ENCODE results near the gene TAAR9. TPM values are rescaled to one million over a fixed set of nuclear protein-coding genes. Genes with fewer than 3 reads are reported as not detected.

TAAR9 gene
- total RNA-seq, 4 donors from 2014 or later, result not detected

- no peak for DNase-seq
- no peaks in the 10 kb centered on the region for H3K9me3 ChIP-seq
- no peak overlapping the region for H3K27ac ChIP-seq
- in situ Hi-C loops (cut with MboI; ENCODE audit: low pct_ligation_motif_present in 1 of 4, low pct_unique_long_range_greater_than_20kb in 1 of 4, low sequenced_read_pairs in 3 of 4), result loop anchor here in 1 of 4 donors (25.0 kb wide), 1 partner anchor 579 kb away; no protein-coding TSS in a partner anchor
- H3K4me3 ChIP-seq, result no peak overlapping the region
- intact Hi-C loops (cut with DNase I; ENCODE audit: low total_unique reads), result no loop called here
- WGBS, 2 donors (ENCODE audit: low coverage in 1 of 2), result 80 to 86% methylated on average over 3 to 5 of the region's 5 CpGs
- H3K36me3 ChIP-seq, result no peaks in the 10 kb centered on the region
- H3K27me3 ChIP-seq, result no peaks in the 10 kb centered on the region
- peaks cover 0 to 40% (median 4%) of the 10 kb centered on the region in 4 donors for H3K4me1 ChIP-seq
- TF ChIP-seq, protein P1, sequence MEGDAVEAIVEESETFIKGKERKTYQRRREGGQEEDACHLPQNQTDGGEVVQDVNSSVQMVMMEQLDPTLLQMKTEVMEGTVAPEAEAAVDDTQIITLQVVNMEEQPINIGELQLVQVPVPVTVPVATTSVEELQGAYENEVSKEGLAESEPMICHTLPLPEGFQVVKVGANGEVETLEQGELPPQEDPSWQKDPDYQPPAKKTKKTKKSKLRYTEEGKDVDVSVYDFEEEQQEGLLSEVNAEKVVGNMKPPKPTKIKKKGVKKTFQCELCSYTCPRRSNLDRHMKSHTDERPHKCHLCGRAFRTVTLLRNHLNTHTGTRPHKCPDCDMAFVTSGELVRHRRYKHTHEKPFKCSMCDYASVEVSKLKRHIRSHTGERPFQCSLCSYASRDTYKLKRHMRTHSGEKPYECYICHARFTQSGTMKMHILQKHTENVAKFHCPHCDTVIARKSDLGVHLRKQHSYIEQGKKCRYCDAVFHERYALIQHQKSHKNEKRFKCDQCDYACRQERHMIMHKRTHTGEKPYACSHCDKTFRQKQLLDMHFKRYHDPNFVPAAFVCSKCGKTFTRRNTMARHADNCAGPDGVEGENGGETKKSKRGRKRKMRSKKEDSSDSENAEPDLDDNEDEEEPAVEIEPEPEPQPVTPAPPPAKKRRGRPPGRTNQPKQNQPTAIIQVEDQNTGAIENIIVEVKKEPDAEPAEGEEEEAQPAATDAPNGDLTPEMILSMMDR (IDR thresholded peaks at IDR 0.05), result no peak
- TF ChIP-seq EP300 (IDR thresholded peaks at IDR 0.05; ENCODE audit: low read depth), result no peak
- TF ChIP-seq POLR2A (IDR thresholded peaks at IDR 0.05), result no peak
- TF ChIP-seq POLR2AphosphoS5 (IDR thresholded peaks at IDR 0.05), result no peak
Observed at GRCh38 chr6:132491303-132491702, 46.8 kb upstream of the TAAR9 start.

DNA sequence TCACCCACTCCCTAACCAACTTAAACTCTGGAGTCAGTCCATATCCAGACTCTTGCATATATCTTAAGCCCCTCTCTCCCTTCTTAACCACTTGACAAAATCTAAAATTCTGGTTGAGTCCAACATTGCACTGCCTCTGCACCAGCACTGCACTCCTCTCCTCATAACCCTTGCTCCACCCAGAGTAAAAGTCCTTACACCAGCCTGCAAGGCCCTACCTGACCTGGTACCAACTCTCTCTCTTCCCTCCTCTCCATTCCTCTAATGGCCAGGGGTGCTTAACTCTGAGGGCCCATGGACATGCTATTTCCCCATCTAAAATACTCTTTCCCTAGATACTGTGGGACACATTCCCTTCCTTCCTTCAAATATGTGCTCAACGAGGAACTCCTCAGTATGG lies 46.2 kb upstream of the TAAR9 start:
- no peak overlapping the region for H3K27ac ChIP-seq
- intact Hi-C loops (cut with DNase I; ENCODE audit: low total_unique reads), result no loop called here
- in situ Hi-C loops (cut with MboI; ENCODE audit: low pct_ligation_motif_present in 1 of 4, low pct_unique_long_range_greater_than_20kb in 1 of 4, low sequenced_read_pairs in 3 of 4), result loop anchor here in 1 of 4 donors (25.0 kb wide), 1 partner anchor 580 kb away; no protein-coding TSS in a partner anchor

GRCh38 chr6:132494954-132495353 lies 43.1 kb upstream of the TAAR9 start:
- no peaks in the 10 kb centered on the region for H3K9me3 ChIP-seq
- WGBS, 2 donors (ENCODE audit: low coverage in 1 of 2), result 65 to 74% methylated on average over 2 of the region's 2 CpGs
- H3K4me3 ChIP-seq, result no peak overlapping the region
- intact Hi-C loops (cut with DNase I; ENCODE audit: low total_unique reads), result no loop called here
- DNase-seq, result no peak
- H3K4me1 ChIP-seq, result peaks cover 0 to 36% (median 2%) of the 10 kb centered on the region in 4 donors
- in situ Hi-C loops (cut with MboI; ENCODE audit: low pct_ligation_motif_present in 1 of 4, low pct_unique_long_range_greater_than_20kb in 1 of 4, low sequenced_read_pairs in 3 of 4), result loop anchor here in 1 of 4 donors (25.0 kb wide), 1 partner anchor 583 kb away; no protein-coding TSS in a partner anchor
- no peaks in the 10 kb centered on the region for H3K27me3 ChIP-seq
- TF ChIP-seq EP300 (IDR thresholded peaks at IDR 0.05; ENCODE audit: low read depth), result no peak
- no peak overlapping the region for H3K27ac ChIP-seq
- peaks cover 0 to 6% (median 0%) of the 10 kb centered on the region in 4 donors for H3K36me3 ChIP-seq

More for the DNA sequence above, 46.2 kb upstream of the TAAR9 start:
- Histone ChIP-seq H3K36me3 (no peaks in the 10 kb centered on the region), H3K4me1 (peaks cover 0 to 46% (median 4%) of the 10 kb centered on the region in 4 donors), H3K27me3 (no peaks in the 10 kb centered on the region), H3K9me3 (no peaks in the 10 kb centered on the region), H3K4me3 (no peak overlapping the region)
- no peak for TF ChIP-seq POLR2AphosphoS5 (IDR thresholded peaks at IDR 0.05)
- no peak for TF ChIP-seq EP300 (IDR thresholded peaks at IDR 0.05; ENCODE audit: low read depth)
- TF ChIP-seq POLR2A (IDR thresholded peaks at IDR 0.05), result no peak
- TF ChIP-seq, protein P1 (IDR thresholded peaks at IDR 0.05), result no peak
- no peak for DNase-seq
- 82 to 89% methylated on average over 1 of the region's 1 CpG for WGBS, 2 donors (ENCODE audit: low coverage in 1 of 2)

DNA sequence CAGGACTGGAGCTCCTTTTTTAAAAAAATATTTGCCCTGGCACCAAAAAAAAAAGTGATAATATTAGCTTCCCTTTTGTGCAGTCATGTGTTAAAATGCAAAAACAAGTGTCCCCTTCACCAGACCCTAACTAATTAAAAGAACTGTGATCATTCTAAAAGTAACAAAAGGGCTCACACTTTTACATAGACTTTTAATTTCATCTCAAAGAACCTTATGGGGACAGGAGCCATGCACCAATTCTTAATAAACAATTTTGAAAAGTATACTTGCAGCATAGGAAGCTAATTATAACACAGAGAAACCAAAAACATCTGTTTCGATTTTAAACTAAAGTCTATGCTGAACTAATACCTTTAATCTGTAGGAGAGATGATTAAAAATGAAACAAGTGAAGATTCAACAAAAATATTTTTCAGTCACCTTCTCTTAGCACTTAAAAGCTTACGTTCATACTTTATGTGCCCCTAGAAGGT lies 42.4 kb upstream of the TAAR9 start:
- H3K27me3 ChIP-seq, result no peaks in the 10 kb centered on the region
- H3K4me3 ChIP-seq, result no peak overlapping the region
- no peak for DNase-seq
- peaks cover 0 to 35% (median under 1%) of the 10 kb centered on the region in 4 donors for H3K4me1 ChIP-seq
- TF ChIP-seq EP300 (IDR thresholded peaks at IDR 0.05; ENCODE audit: low read depth) (no peak), POLR2A (IDR thresholded peaks at IDR 0.05) (no peak), POLR2AphosphoS5 (IDR thresholded peaks at IDR 0.05) (no peak)
- TF ChIP-seq, protein P1 (IDR thresholded peaks at IDR 0.05), result no peak
- intact Hi-C loops (cut with DNase I; ENCODE audit: low total_unique reads), result no loop called here
- in situ Hi-C loops (cut with MboI; ENCODE audit: low pct_ligation_motif_present in 1 of 4, low pct_unique_long_range_greater_than_20kb in 1 of 4, low sequenced_read_pairs in 3 of 4), result loop anchor here in 1 of 4 donors (25.0 kb wide), 1 partner anchor 583 kb away; no protein-coding TSS in a partner anchor
- 64 to 73% methylated on average over 2 of the region's 2 CpGs for WGBS, 2 donors (ENCODE audit: low coverage in 1 of 2)
- no peak overlapping the region for H3K27ac ChIP-seq
- H3K36me3 ChIP-seq, result peaks cover 0 to 6% (median 0%) of the 10 kb centered on the region in 4 donors
- no peaks in the 10 kb centered on the region for H3K9me3 ChIP-seq

Data from transverse colon (tissue), 4 donors.